ENCODE measurements around the gene SAMD4A. TPM values are rescaled to one million over a fixed set of nuclear protein-coding genes. Genes with fewer than 3 reads are reported as not detected.

Gene SAMD4A
- total and polyA plus RNA-seq, 2 donors = 1.7 to 2.8 TPM

DNA sequence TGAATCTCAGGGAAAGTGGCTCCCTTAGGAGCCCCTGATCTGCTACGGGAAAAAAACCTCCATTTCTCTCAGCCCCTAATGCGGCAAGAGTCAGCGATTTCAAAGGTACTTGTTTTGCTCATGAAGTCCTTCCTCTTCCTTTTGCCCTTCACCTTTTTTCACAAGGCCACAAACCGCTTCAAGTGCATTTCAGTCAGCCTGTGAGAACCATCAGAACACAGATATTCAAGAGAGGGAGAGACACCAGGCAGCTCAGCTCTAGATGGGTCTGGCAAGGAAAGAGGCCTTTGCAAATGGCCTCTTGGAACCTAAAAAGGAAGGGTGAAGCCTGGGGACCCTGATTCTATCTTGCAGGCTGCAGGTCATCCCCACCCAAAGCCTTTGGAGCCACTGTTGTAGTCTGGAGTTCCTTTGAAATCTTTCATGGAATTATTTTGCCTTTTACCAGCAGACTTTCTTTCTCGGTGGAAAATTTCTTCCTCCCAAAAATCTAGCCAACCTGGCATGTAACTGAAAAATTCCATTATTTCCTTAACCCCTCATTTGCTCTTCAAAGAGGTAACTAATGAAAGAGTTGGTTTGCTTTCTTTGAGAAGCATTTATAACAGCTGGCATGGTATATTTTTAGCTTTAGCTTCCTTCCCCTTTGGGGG, 145.0 kb downstream of the SAMD4A start:
- Histone ChIP-seq H3K4me1 (ENCODE audit: control insufficient read depth in 2 of 2, insufficient read depth in 2 of 2, low read length in 2 of 2) (peaks cover 0 to 6% of the 10 kb centered on the region in 2 donors), H3K27ac (ENCODE audit: low read depth in 1 of 2, low read length in 1 of 2) (no peak overlapping the region), H3K4me3 (ENCODE audit: low read length in 2 of 2) (no peak overlapping the region), H3K27me3 (ENCODE audit: control insufficient read depth in 2 of 2, insufficient read depth in 1 of 2, low read length in 1 of 2) (no peaks in the 10 kb centered on the region), H3K9me3 (ENCODE audit: control insufficient read depth in 2 of 2, insufficient read depth in 1 of 2, low read length in 1 of 2) (peaks cover 0 to 3% of the 10 kb centered on the region in 2 donors), H3K36me3 (ENCODE audit: control insufficient read depth in 2 of 2, insufficient read depth in 2 of 2, low read length in 1 of 2) (no peaks in the 10 kb centered on the region)
- 17% methylated on average over 5 of the region's 5 CpGs for WGBS
- DNase-seq (ENCODE audit: low read depth in 6 of 9, low spot score in 9 of 9) = peak in 1 of 9 donors; percentile 21

DNA sequence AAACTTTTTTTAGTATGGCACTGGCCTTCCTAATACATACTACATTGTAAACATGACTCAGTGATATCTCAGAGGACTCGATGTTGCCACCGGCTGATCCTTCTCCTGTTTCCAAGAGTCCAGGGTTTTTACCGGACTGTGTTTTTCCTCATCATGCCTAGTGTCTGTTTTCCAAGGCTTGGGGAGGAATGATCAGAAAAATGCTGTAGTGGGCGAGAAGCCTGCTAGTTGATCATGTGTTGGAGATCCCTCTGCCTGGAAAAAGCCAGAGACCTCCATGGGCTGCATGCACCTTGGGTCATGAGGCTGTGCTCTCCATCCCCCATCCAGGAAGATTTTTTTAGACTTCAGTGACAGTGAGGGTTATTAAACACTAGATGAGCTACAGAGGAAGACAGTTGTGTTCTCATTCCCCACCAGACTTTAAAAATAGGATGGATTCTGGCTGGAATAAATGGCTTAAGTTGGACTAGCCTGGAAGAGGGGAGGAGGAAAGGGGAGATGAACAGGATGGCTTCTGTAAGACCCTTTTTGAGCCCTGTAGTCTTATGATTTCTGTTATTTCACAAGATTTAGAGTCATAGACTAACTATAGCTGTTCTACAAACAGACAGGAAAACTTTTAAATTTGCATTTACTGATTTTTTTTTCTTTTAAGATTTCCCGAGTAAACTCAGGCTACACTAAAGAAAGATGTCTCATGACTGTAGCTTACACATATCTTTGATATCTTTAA, 145.7 kb downstream of the SAMD4A start:
- 37% methylated on average over 5 of the region's 5 CpGs for WGBS
- Histone ChIP-seq H3K9me3 (ENCODE audit: control insufficient read depth in 2 of 2, insufficient read depth in 1 of 2, low read length in 1 of 2) (peaks cover 0 to 3% of the 10 kb centered on the region in 2 donors), H3K27me3 (ENCODE audit: control insufficient read depth in 2 of 2, insufficient read depth in 1 of 2, low read length in 1 of 2) (no peaks in the 10 kb centered on the region), H3K36me3 (ENCODE audit: control insufficient read depth in 2 of 2, insufficient read depth in 2 of 2, low read length in 1 of 2) (no peaks in the 10 kb centered on the region), H3K4me1 (ENCODE audit: control insufficient read depth in 2 of 2, insufficient read depth in 2 of 2, low read length in 2 of 2) (peaks cover 0 to 6% of the 10 kb centered on the region in 2 donors), H3K27ac (ENCODE audit: low read depth in 1 of 2, low read length in 1 of 2) (no peak overlapping the region), H3K4me3 (ENCODE audit: low read length in 2 of 2) (no peak overlapping the region)
- DNase-seq (ENCODE audit: low read depth in 6 of 9, low spot score in 9 of 9) = no peak

GRCh38 chr14:54713379-54713778, 146.5 kb downstream of the SAMD4A start:
- H3K27me3 ChIP-seq (ENCODE audit: control insufficient read depth in 2 of 2, insufficient read depth in 1 of 2, low read length in 1 of 2) = no peaks in the 10 kb centered on the region
- peaks cover 0 to 6% of the 10 kb centered on the region in 2 donors for H3K4me1 ChIP-seq (ENCODE audit: control insufficient read depth in 2 of 2, insufficient read depth in 2 of 2, low read length in 2 of 2)
- H3K36me3 ChIP-seq (ENCODE audit: control insufficient read depth in 2 of 2, insufficient read depth in 2 of 2, low read length in 1 of 2) = no peaks in the 10 kb centered on the region
- no peak for DNase-seq (ENCODE audit: low read depth in 6 of 9, low spot score in 9 of 9)
- no peak overlapping the region for H3K4me3 ChIP-seq (ENCODE audit: low read length in 2 of 2)
- H3K9me3 ChIP-seq (ENCODE audit: control insufficient read depth in 2 of 2, insufficient read depth in 1 of 2, low read length in 1 of 2) = peaks cover 0 to 3% of the 10 kb centered on the region in 2 donors
- no peak overlapping the region for H3K27ac ChIP-seq (ENCODE audit: low read depth in 1 of 2, low read length in 1 of 2)

DNA sequence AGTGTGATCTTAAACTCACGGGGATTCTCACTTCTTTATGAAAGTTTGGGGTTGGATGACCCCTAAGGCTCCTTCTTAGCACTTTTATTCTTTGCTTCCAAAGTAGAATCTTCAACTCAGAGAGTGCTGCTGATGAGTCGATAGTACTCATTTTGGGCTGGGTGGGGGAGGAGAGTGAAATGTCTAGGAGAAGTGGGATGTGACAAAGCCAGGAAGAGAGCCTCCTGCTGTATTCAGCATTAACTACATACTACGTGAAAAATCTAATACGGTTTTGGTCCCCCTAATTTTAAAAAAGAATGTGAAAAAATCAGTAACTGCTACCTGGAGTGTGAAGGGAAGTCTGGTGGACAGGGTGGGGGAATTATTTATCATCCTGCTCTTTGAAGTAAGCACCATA, 148.3 kb downstream of the SAMD4A start:
- no peak for DNase-seq (ENCODE audit: low read depth in 6 of 9, low spot score in 9 of 9)
- Histone ChIP-seq H3K4me3 (ENCODE audit: low read length in 2 of 2) (no peak overlapping the region), H3K27me3 (ENCODE audit: control insufficient read depth in 2 of 2, insufficient read depth in 1 of 2, low read length in 1 of 2) (no peaks in the 10 kb centered on the region), H3K27ac (ENCODE audit: low read depth in 1 of 2, low read length in 1 of 2) (no peak overlapping the region), H3K36me3 (ENCODE audit: control insufficient read depth in 2 of 2, insufficient read depth in 2 of 2, low read length in 1 of 2) (no peaks in the 10 kb centered on the region), H3K9me3 (ENCODE audit: control insufficient read depth in 2 of 2, insufficient read depth in 1 of 2, low read length in 1 of 2) (peaks cover 0 to 3% of the 10 kb centered on the region in 2 donors), H3K4me1 (ENCODE audit: control insufficient read depth in 2 of 2, insufficient read depth in 2 of 2, low read length in 2 of 2) (peaks cover 0 to 6% of the 10 kb centered on the region in 2 donors)
- WGBS = 83% methylated on average over 4 of the region's 4 CpGs

DNA sequence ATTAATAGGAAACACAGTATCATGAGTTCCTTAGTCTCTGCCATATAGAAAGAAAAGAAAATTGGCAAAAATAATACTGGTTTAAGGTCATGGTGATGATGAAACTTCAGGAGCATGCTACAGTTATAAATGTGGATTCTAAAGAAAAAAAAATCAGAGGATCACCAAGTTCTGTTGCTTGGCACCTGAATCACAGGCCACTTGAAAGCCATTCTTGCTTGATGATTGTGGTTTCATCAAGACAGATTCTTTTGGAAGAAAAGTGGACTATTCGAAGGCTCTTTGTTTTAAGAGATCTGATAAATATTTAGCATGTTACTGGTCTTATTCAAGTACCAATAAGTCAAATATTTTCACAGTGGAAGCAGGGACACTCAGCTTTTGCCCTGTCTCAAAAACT, 148.9 kb downstream of the SAMD4A start:
- Histone ChIP-seq H3K36me3 (ENCODE audit: control insufficient read depth in 2 of 2, insufficient read depth in 2 of 2, low read length in 1 of 2) (no peaks in the 10 kb centered on the region), H3K27me3 (ENCODE audit: control insufficient read depth in 2 of 2, insufficient read depth in 1 of 2, low read length in 1 of 2) (no peaks in the 10 kb centered on the region), H3K4me3 (ENCODE audit: low read length in 2 of 2) (no peak overlapping the region), H3K27ac (ENCODE audit: low read depth in 1 of 2, low read length in 1 of 2) (no peak overlapping the region), H3K9me3 (ENCODE audit: control insufficient read depth in 2 of 2, insufficient read depth in 1 of 2, low read length in 1 of 2) (peaks cover 0 to under 1% of the 10 kb centered on the region in 2 donors), H3K4me1 (ENCODE audit: control insufficient read depth in 2 of 2, insufficient read depth in 2 of 2, low read length in 2 of 2) (peaks cover 0 to 6% of the 10 kb centered on the region in 2 donors)
- WGBS = 88% methylated on average over 1 of the region's 1 CpG
- DNase-seq (ENCODE audit: low read depth in 6 of 9, low spot score in 9 of 9) = no peak

- no peak for DNase-seq (ENCODE audit: low read depth in 6 of 9, low spot score in 9 of 9)
- Histone ChIP-seq H3K36me3 (ENCODE audit: control insufficient read depth in 2 of 2, insufficient read depth in 2 of 2, low read length in 1 of 2) (no peaks in the 10 kb centered on the region), H3K9me3 (ENCODE audit: control insufficient read depth in 2 of 2, insufficient read depth in 1 of 2, low read length in 1 of 2) (no peaks in the 10 kb centered on the region), H3K27ac (ENCODE audit: low read depth in 1 of 2, low read length in 1 of 2) (no peak overlapping the region), H3K27me3 (ENCODE audit: control insufficient read depth in 2 of 2, insufficient read depth in 1 of 2, low read length in 1 of 2) (no peaks in the 10 kb centered on the region), H3K4me3 (ENCODE audit: low read length in 2 of 2) (no peak overlapping the region), H3K4me1 (ENCODE audit: control insufficient read depth in 2 of 2, insufficient read depth in 2 of 2, low read length in 2 of 2) (peaks cover 0 to 2% of the 10 kb centered on the region in 2 donors)
- 98% methylated on average over 3 of the region's 3 CpGs for WGBS
Measured at GRCh38 chr14:54716862-54717261, 149.9 kb downstream of the SAMD4A start.

DNA sequence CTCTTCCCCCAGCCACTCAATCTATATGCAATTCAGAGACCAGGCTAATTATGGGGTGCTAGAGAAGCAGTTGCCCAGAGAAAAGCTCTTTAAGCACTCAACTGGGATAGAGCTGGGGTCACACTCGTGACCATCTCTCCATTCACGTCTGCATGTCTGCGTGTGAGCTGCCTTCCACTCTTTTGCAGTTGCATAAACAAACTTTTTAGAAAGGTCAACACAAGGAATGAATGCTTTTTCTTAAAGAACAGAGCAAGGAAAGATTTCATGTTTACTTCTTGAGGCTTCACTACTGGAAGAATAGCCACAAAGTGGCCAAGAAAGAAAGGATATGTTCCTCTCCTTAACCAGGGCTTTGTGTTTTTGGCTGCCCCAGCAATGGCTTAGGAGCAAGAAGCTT, 151.1 kb downstream of the SAMD4A start:
- WGBS = 96% methylated on average over 3 of the region's 3 CpGs
- H3K36me3 ChIP-seq (ENCODE audit: control insufficient read depth in 2 of 2, insufficient read depth in 2 of 2, low read length in 1 of 2) = no peaks in the 10 kb centered on the region
- DNase-seq (ENCODE audit: low read depth in 6 of 9, low spot score in 9 of 9) = no peak
- H3K27me3 ChIP-seq (ENCODE audit: control insufficient read depth in 2 of 2, insufficient read depth in 1 of 2, low read length in 1 of 2) = no peaks in the 10 kb centered on the region
- H3K4me1 ChIP-seq (ENCODE audit: control insufficient read depth in 2 of 2, insufficient read depth in 2 of 2, low read length in 2 of 2) = no peaks in the 10 kb centered on the region
- H3K4me3 ChIP-seq (ENCODE audit: low read length in 2 of 2) = no peak overlapping the region
- H3K27ac ChIP-seq (ENCODE audit: low read depth in 1 of 2, low read length in 1 of 2) = no peak overlapping the region
- H3K9me3 ChIP-seq (ENCODE audit: control insufficient read depth in 2 of 2, insufficient read depth in 1 of 2, low read length in 1 of 2) = no peaks in the 10 kb centered on the region

DNA sequence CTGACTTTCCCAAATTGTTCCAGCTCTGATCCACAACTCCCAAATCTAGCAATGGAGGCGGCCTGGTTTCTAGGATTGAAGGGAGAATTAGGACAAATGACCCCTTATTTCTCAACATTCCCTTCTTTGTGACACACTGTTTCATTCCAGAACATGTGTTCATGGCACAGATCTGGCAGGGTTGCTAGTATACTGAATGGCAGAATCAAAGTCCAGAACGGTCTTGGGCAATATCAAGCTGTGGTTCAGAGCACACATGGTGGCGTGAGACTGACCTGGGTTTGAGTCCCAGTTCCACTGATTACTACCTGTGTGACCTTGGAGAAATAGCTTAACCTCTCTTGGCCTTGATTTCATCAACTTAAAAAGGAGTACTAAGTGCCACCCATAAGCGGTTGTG, 152.5 kb downstream of the SAMD4A start:
- Histone ChIP-seq H3K4me1 (ENCODE audit: control insufficient read depth in 2 of 2, insufficient read depth in 2 of 2, low read length in 2 of 2) (no peaks in the 10 kb centered on the region), H3K4me3 (ENCODE audit: low read length in 2 of 2) (no peak overlapping the region), H3K27ac (ENCODE audit: low read depth in 1 of 2, low read length in 1 of 2) (no peak overlapping the region), H3K36me3 (ENCODE audit: control insufficient read depth in 2 of 2, insufficient read depth in 2 of 2, low read length in 1 of 2) (no peaks in the 10 kb centered on the region), H3K27me3 (ENCODE audit: control insufficient read depth in 2 of 2, insufficient read depth in 1 of 2, low read length in 1 of 2) (no peaks in the 10 kb centered on the region), H3K9me3 (ENCODE audit: control insufficient read depth in 2 of 2, insufficient read depth in 1 of 2, low read length in 1 of 2) (no peaks in the 10 kb centered on the region)
- no peak for DNase-seq (ENCODE audit: low read depth in 6 of 9, low spot score in 9 of 9)
- 96% methylated on average over 4 of the region's 4 CpGs for WGBS

GRCh38 chr14:54722791-54723432, 156.0 kb downstream of the SAMD4A start:
- WGBS = 58% methylated on average over 4 of the region's 4 CpGs
- no peak overlapping the region for H3K27ac ChIP-seq (ENCODE audit: low read depth in 1 of 2, low read length in 1 of 2)
- H3K27me3 ChIP-seq (ENCODE audit: control insufficient read depth in 2 of 2, insufficient read depth in 1 of 2, low read length in 1 of 2) = no peaks in the 10 kb centered on the region
- no peak overlapping the region for H3K4me3 ChIP-seq (ENCODE audit: low read length in 2 of 2)
- H3K4me1 ChIP-seq (ENCODE audit: control insufficient read depth in 2 of 2, insufficient read depth in 2 of 2, low read length in 2 of 2) = no peaks in the 10 kb centered on the region
- peak in 1 of 9 donors; percentile 29 for DNase-seq (ENCODE audit: low read depth in 6 of 9, low spot score in 9 of 9)
- H3K36me3 ChIP-seq (ENCODE audit: control insufficient read depth in 2 of 2, insufficient read depth in 2 of 2, low read length in 1 of 2) = no peaks in the 10 kb centered on the region
- no peaks in the 10 kb centered on the region for H3K9me3 ChIP-seq (ENCODE audit: control insufficient read depth in 2 of 2, insufficient read depth in 1 of 2, low read length in 1 of 2)

Data from thymus (tissue), 11 donors.